Kidney (tissue), 14 donors: ENCODE measurements around the gene MIX23. TPM values are rescaled to one million over a fixed set of nuclear protein-coding genes. Genes with fewer than 3 reads are reported as not detected.

Experiments used
- DNase-seq, 5 donors: peaks; one replicate each; pipeline ENCODE4 v3.0.0-alpha.2; 2013 to 2020
- FAIRE-seq: peaks from 2 replicates; lab custom pipeline; 2012; peaks lifted over from hg19 to GRCh38; lab: Jason Lieb, UNC
- H3K27ac ChIP-seq, 2 donors: one replicate each; pipeline ENCODE4 v1.7.0; 2013; ENCODE audit warnings: low read depth in 2 of 2, low read length in 2 of 2, inconsistent platforms in 1 of 2
- H3K27me3 ChIP-seq: one replicate; pipeline ENCODE4 v1.7.1; 2013; ENCODE audit warnings: low read length, inconsistent platforms; ENCODE audit not compliant: control insufficient read depth, insufficient read depth
- H3K36me3 ChIP-seq, 3 donors: one replicate each; pipeline versions ENCODE4 v1.7.0 to v1.7.1; 2013; ENCODE audit warnings: low read length in 3 of 3, control low read depth in 1 of 3, inconsistent platforms in 1 of 3; ENCODE audit not compliant: insufficient read depth in 3 of 3, control insufficient read depth in 2 of 3
- H3K4me1 ChIP-seq, 3 donors: one replicate each; pipeline versions ENCODE4 v1.7.0 to v1.7.1; 2013; ENCODE audit warnings: low read length in 3 of 3, inconsistent platforms in 1 of 3, low read depth in 1 of 3; ENCODE audit not compliant: control insufficient read depth in 2 of 3, insufficient read depth in 2 of 3
- H3K4me3 ChIP-seq, 3 donors: one replicate each; pipeline versions ENCODE4 v1.7.0 to v1.8.1; 2013; ENCODE audit warnings: low read length in 3 of 3, control low read depth in 1 of 3, inconsistent platforms in 1 of 3
- H3K9ac ChIP-seq, 3 donors: one replicate each; pipeline versions ENCODE4 v1.7.0 to v1.7.1; 2013; ENCODE audit warnings: low read length in 3 of 3, control low read depth in 1 of 3, inconsistent platforms in 1 of 3
- H3K9me3 ChIP-seq, 3 donors: one replicate each; pipeline versions ENCODE4 v1.7.0 to v1.7.1; 2013; ENCODE audit warnings: low read length in 3 of 3, control low read depth in 1 of 3, inconsistent platforms in 1 of 3; ENCODE audit not compliant: control insufficient read depth in 2 of 3, insufficient read depth in 1 of 3
- intact Hi-C: fragments of 100-400 bp; cut with DNase I; formaldehyde crosslinking; loops from one replicate; pipeline ENCODE4 v1.11.1; 2022
- polyA plus RNA-seq: library from polyadenylated mRNA; stranded (reverse); fragments of 350-450 nt; fragmentation: Illumina TruSeq; extraction: RNeasy Lipid Tissue Mini Kit (QIAGEN cat#74804); gene quantifications from one replicate; pipeline ENCODE4 v1.2.3, GENCODE V29; 2014; ENCODE audit warnings: low read depth, low replicate concordance; ENCODE audit not compliant: insufficient read depth
- total RNA-seq: library from RNA; stranded (reverse); fragmentation: NEBNext Ultra II Directional; extraction: Animal tissue kit (Norgen Biotek cat#: 25700); gene quantifications from one replicate; pipeline ENCODE4 v1.2.1, GENCODE V29; 2021
- TF ChIP-seq, protein P1 (sequence below): IDR thresholded peaks from 3 replicates; pipeline ENCODE4 v1.5.1; 2012; ENCODE audit warnings: mild to moderate bottlenecking, moderate library complexity, borderline replicate concordance; ENCODE audit not compliant: insufficient read depth; ENCODE audit errors: extremely low read depth
- donor health status: control.
- donor health status: control.
- donor health status: control.
- donor health status: control.
- donor health status: control.
- donor health status: DM: yes; HTN: yes; CAD: no.
- donor health status: Normal renal cell carcinoma (clear cell type).

MIX23 gene
- total and polyA plus RNA-seq, 2 donors from 2014 or later = 27.9 to 84.0 TPM

DNA sequence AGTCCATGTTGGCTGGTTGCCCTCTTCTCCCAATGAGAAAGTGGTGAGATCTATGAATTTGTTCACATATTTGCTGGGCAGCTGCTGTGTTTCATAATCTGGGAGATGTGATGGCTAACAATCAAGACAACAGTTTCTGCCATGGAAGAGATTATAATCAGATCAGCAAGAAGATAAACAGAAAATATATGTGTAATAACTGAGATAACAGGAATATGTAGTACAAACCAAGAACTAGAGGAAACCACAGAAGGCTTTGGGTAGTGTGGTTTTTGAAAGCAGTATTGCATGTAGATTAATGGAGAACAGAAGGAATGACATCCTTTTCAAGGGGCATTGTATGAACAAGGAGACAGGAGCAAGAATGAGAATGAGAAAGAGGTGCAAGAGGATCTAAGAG lies 70.2 kb downstream of the MIX23 start:
- no peaks in the 10 kb centered on the region for H3K36me3 ChIP-seq
- intact Hi-C loops = no loop called here
- FAIRE-seq (no peak), DNase-seq (no peak)
- TF ChIP-seq, protein P1, sequence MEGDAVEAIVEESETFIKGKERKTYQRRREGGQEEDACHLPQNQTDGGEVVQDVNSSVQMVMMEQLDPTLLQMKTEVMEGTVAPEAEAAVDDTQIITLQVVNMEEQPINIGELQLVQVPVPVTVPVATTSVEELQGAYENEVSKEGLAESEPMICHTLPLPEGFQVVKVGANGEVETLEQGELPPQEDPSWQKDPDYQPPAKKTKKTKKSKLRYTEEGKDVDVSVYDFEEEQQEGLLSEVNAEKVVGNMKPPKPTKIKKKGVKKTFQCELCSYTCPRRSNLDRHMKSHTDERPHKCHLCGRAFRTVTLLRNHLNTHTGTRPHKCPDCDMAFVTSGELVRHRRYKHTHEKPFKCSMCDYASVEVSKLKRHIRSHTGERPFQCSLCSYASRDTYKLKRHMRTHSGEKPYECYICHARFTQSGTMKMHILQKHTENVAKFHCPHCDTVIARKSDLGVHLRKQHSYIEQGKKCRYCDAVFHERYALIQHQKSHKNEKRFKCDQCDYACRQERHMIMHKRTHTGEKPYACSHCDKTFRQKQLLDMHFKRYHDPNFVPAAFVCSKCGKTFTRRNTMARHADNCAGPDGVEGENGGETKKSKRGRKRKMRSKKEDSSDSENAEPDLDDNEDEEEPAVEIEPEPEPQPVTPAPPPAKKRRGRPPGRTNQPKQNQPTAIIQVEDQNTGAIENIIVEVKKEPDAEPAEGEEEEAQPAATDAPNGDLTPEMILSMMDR = no peak
- no peak overlapping the region for H3K27ac ChIP-seq
- H3K9me3 ChIP-seq = no peaks in the 10 kb centered on the region
- no peak overlapping the region for H3K9ac ChIP-seq
- H3K4me1 ChIP-seq = peaks cover 0 to under 1% (median 0%) of the 10 kb centered on the region in 3 donors
- H3K27me3 ChIP-seq = no peaks in the 10 kb centered on the region
- no peak overlapping the region for H3K4me3 ChIP-seq

DNA sequence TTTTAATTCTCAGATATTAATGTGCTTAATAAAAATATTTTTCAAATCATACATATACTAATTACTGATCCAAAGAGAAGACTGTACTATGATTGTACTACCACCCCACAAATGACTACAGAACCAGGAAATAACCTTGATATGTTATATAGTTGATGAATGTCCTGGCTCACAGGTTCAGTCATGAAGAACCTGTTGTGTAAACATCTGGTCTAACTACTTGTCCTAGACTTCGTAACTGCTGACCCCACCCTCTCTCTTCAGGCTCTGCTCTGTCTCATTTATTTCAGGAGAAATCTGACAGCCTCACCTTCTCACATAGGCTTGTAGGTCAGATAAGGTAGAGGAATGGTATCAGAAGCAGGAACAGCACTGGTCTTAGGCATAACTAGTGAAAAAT lies 72.7 kb downstream of the MIX23 start:
- H3K4me3 ChIP-seq = no peak overlapping the region
- no peak overlapping the region for H3K9ac ChIP-seq
- H3K4me1 ChIP-seq = peaks cover 0 to 22% (median 0%) of the 10 kb centered on the region in 3 donors
- H3K27me3 ChIP-seq = no peaks in the 10 kb centered on the region
- DNase-seq (peak in 2 of 5 donors; percentile 22 to 27), FAIRE-seq (no peak)
- TF ChIP-seq, protein P1 = no peak
- H3K36me3 ChIP-seq = no peaks in the 10 kb centered on the region
- no peak overlapping the region for H3K27ac ChIP-seq
- intact Hi-C loops = no loop called here
- no peaks in the 10 kb centered on the region for H3K9me3 ChIP-seq

Other genes with a start within 250 kb of the MIX23 start
- gene CASR, start 199.6 kb downstream of the MIX23 start, total RNA-seq = 72.8 TPM
- 14.8 TPM for gene CASR, start 199.6 kb downstream of the MIX23 start, polyA plus RNA-seq
- 4.6 TPM for gene CSTA, start 58.0 kb downstream of the MIX23 start, total RNA-seq
- 0.80 TPM for gene CSTA, start 58.0 kb downstream of the MIX23 start, polyA plus RNA-seq
- gene FAM162A, start 951 bp upstream of the MIX23 start, total RNA-seq = 46.6 TPM
- gene FAM162A, start 951 bp upstream of the MIX23 start, polyA plus RNA-seq = 213 TPM
- gene WDR5B, start 32.8 kb upstream of the MIX23 start, total RNA-seq = 8.8 TPM
- 3.8 TPM for gene WDR5B, start 32.8 kb upstream of the MIX23 start, polyA plus RNA-seq
- 64.5 TPM for gene KPNA1, start 131.7 kb upstream of the MIX23 start, total RNA-seq
- gene KPNA1, start 131.7 kb upstream of the MIX23 start, polyA plus RNA-seq = 16.8 TPM
- gene PARP9, start 181.1 kb upstream of the MIX23 start, total RNA-seq = 54.0 TPM
- 27.8 TPM for gene PARP9, start 181.1 kb upstream of the MIX23 start, polyA plus RNA-seq
- 58.0 TPM for gene DTX3L, start 181.1 kb upstream of the MIX23 start, total RNA-seq
- gene DTX3L, start 181.1 kb upstream of the MIX23 start, polyA plus RNA-seq = 8.4 TPM
- 4.9 TPM for gene PARP15, start 194.4 kb upstream of the MIX23 start, total RNA-seq
- not detected for gene PARP15, start 194.4 kb upstream of the MIX23 start, polyA plus RNA-seq